Suprapubic skin (tissue), 3 donors: ENCODE data around the gene QKI.

ENCODE experiments used
- POLR2A ChIP-seq, 2 donors: fragments of 450-650 bp; IDR thresholded peaks; one replicate each; pipeline ENCODE4 v1.6.1; 2017; ENCODE audit warnings: antibody characterized with exemption in 2 of 2, mild to moderate bottlenecking in 2 of 2, moderate library complexity in 2 of 2
- TF ChIP-seq, protein P1 (sequence below), 2 donors: fragments of 200-600 bp in 1 of 2; fragments of 450-650 bp in 1 of 2; sonication (generic) in 1 of 2; IDR thresholded peaks; one replicate each; pipeline ENCODE4 v1.5.1; 2016 to 2019; ENCODE audit warnings: antibody characterized with exemption in 2 of 2, mild to moderate bottlenecking in 1 of 2, moderate library complexity in 1 of 2

DNA sequence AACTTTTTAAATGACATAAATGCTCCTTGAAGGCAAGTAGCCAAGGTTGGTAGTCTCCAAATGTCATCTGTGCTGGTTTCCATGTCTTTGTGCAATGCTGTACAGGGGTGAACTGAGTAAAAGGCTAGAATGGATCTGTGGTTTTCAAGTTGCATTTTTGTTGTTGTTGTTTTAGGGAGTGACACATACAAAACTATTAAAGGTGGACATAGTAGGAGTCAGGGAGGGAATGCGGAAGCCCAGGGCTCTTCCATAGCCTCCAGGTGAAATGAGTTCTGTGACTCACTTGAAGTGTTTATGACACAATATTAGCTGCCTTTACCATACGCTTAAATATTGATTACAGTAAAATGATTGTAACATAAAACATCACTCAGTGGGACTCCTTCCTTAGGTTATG is 22.5 kb upstream of the QKI start:
- TF ChIP-seq, protein P1, sequence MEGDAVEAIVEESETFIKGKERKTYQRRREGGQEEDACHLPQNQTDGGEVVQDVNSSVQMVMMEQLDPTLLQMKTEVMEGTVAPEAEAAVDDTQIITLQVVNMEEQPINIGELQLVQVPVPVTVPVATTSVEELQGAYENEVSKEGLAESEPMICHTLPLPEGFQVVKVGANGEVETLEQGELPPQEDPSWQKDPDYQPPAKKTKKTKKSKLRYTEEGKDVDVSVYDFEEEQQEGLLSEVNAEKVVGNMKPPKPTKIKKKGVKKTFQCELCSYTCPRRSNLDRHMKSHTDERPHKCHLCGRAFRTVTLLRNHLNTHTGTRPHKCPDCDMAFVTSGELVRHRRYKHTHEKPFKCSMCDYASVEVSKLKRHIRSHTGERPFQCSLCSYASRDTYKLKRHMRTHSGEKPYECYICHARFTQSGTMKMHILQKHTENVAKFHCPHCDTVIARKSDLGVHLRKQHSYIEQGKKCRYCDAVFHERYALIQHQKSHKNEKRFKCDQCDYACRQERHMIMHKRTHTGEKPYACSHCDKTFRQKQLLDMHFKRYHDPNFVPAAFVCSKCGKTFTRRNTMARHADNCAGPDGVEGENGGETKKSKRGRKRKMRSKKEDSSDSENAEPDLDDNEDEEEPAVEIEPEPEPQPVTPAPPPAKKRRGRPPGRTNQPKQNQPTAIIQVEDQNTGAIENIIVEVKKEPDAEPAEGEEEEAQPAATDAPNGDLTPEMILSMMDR (IDR thresholded peaks at IDR 0.05) = no peak
- TF ChIP-seq POLR2A (IDR thresholded peaks at IDR 0.05) = no peak
